Adrenal gland (tissue), 12 donors: ENCODE measurements around the gene SCG3. TPM values are rescaled to one million over a fixed set of nuclear protein-coding genes. Genes with fewer than 3 reads are reported as not detected.

ENCODE experiments used
- DNase-seq, 7 donors: peaks; one replicate each; pipeline ENCODE4 v3.0.0-alpha.2; 2019 to 2020
- H3K27ac ChIP-seq, 5 donors: fragments of 200-600 bp; sonication (generic) in 4 of 5; 1 replicate in 3 of 5; 2 replicates in 2 of 5; pipeline versions ENCODE4 v1.5.1 to v1.8.0; 2016 to 2020; ENCODE audit warnings: mild to moderate bottlenecking in 1 of 5
- H3K27me3 ChIP-seq: fragments of 200-600 bp; 2 replicates; pipeline ENCODE4 v1.8.0; 2021
- H3K36me3 ChIP-seq, 2 donors: fragments of 200-600 bp; replicated peaks in 1 of 2; 1 replicate in 1 of 2; 2 replicates in 1 of 2; pipeline versions ENCODE4 v1.5.1 to v1.8.0; 2018 to 2022
- H3K4me1 ChIP-seq, 2 donors: fragments of 200-600 bp; replicated peaks in 1 of 2; 1 replicate in 1 of 2; 2 replicates in 1 of 2; pipeline versions ENCODE4 v1.5.1 to v1.8.0; 2018 to 2021
- H3K4me3 ChIP-seq, 4 donors: fragments of 200-600 bp; sonication (generic) in 3 of 4; one replicate each; pipeline ENCODE4 v1.5.1; 2016 to 2018
- H3K9me3 ChIP-seq, 3 donors: fragments of 200-600 bp; sonication (generic) in 1 of 3; replicated peaks in 1 of 3; 1 replicate in 2 of 3; 2 replicates in 1 of 3; pipeline versions ENCODE4 v1.5.1 to v1.8.0; 2016 to 2021
- CTCF ChIP-seq, 6 experiments: fragments of 450-650 bp in 4 of 6; fragments of 200-600 bp in 2 of 6; sonication (generic) in 1 of 6; IDR thresholded peaks; 1 replicate in 5 of 6; 2 replicates in 1 of 6; pipeline versions ENCODE4 v1.5.1 to v1.8.0; 2016 to 2021; ENCODE audit warnings: antibody characterized with exemption in 6 of 6, mild to moderate bottlenecking in 2 of 6, moderate library complexity in 1 of 6
- POLR2A ChIP-seq, 2 donors: fragments of 450-650 bp; IDR thresholded peaks; one replicate each; pipeline ENCODE4 v1.6.1; 2017; ENCODE audit warnings: antibody characterized with exemption in 2 of 2, mild to moderate bottlenecking in 2 of 2, moderate library complexity in 1 of 2
- WGBS, 4 donors: extraction: QIAGEN DNeasy Blood & Tissue Kit in 2 of 4; methylation state at CpG; one replicate each; pipeline versions ENCODE4 v1.1.5 to v1.1.7; 2013 to 2017; 5-methylcytosine and 5-hydroxymethylcytosine counted together
- intact Hi-C, 2 donors: fragments of 100-400 bp; cut with DNase I; formaldehyde crosslinking; loops; one replicate each; pipeline versions ENCODE4 v1.14.1 to v1.15.0; 2022 to 2023
- polyA plus RNA-seq, 3 donors: library from polyadenylated mRNA; stranded (reverse); fragments of 200-250 nt in 2 of 3; fragments of 350-450 nt in 1 of 3; fragmentation: Illumina TruSeq in 1 of 3; extraction: RNeasy Lipid Tissue Mini Kit (QIAGEN cat#74804) in 1 of 3; gene quantifications; one replicate each; pipeline ENCODE4 v1.2.3, GENCODE V29; 2013 to 2014
- total RNA-seq, 9 donors: library from RNA; depleted of rRNA in 4 of 9; stranded (reverse); fragments of >200 nt in 4 of 9; fragments of 120-200 nt in 1 of 9; fragmentation: NEBNext Ultra II Directional in 1 of 9; extraction: Animal tissue kit (Norgen Biotek cat#: 25700) in 1 of 9; gene quantifications; one replicate each; pipeline versions ENCODE4 v1.1.0 to v1.2.4, GENCODE V29; 2013 to 2023
- donor health status: healthy with polysubstance abuse.
- donor health status: Bipolar disorder and iron deficiency.
- donor health status: DM: yes; HTN: yes; CAD: no.
- donor health status: DM: no; HTN: no; CAD: no.
- donor health status: DM: no; HTN: no; CAD: no.
- donor health status: DM: yes; HTN: yes; CAD: no.

SCG3 gene
- total and polyA plus RNA-seq, 12 donors = 0.14 to 18.5 (median 2.7) TPM; not detected in 2

GRCh38 chr15:51739061-51739712, 57.9 kb downstream of the SCG3 start:
- H3K4me1 ChIP-seq = peaks cover 9 to 23% of the 10 kb centered on the region in 2 donors
- H3K4me3 ChIP-seq = no peak overlapping the region
- no peaks in the 10 kb centered on the region for H3K36me3 ChIP-seq
- TF ChIP-seq POLR2A (IDR thresholded peaks at IDR 0.05) (no peak), CTCF (IDR thresholded peaks at IDR 0.05) (no peak)
- DNase-seq = no peak
- H3K27ac ChIP-seq = peak overlapping the region in 1 of 5 donors; percentile 88
- no peaks in the 10 kb centered on the region for H3K27me3 ChIP-seq
- H3K9me3 ChIP-seq = no peaks in the 10 kb centered on the region
- intact Hi-C loops = no loop called here
- 80 to 93% (median 87%) methylated on average over 2 of the region's 2 CpGs for WGBS, 4 donors

- H3K27me3 ChIP-seq = no peaks in the 10 kb centered on the region
- WGBS, 4 donors = 62 to 75% (median 70%) methylated on average over 5 of the region's 5 CpGs
- no peaks in the 10 kb centered on the region for H3K36me3 ChIP-seq
- no peak overlapping the region for H3K4me3 ChIP-seq
- H3K4me1 ChIP-seq = peaks cover 9 to 11% of the 10 kb centered on the region in 2 donors
- no peak overlapping the region for H3K27ac ChIP-seq
- intact Hi-C loops = no loop called here
- H3K9me3 ChIP-seq = no peaks in the 10 kb centered on the region
- no peak for DNase-seq
- TF ChIP-seq CTCF (IDR thresholded peaks at IDR 0.05) = no peak
These were observed 68.0 kb downstream of the SCG3 start for GRCh38 chr15:51749307-51749706.

GRCh38 chr15:51750186-51750585, 68.9 kb downstream of the SCG3 start:
- Histone ChIP-seq H3K4me1 (peaks cover 9 to 11% of the 10 kb centered on the region in 2 donors), H3K27ac (no peak overlapping the region), H3K27me3 (no peaks in the 10 kb centered on the region), H3K9me3 (no peaks in the 10 kb centered on the region), H3K36me3 (no peaks in the 10 kb centered on the region), H3K4me3 (no peak overlapping the region)
- TF ChIP-seq CTCF (IDR thresholded peaks at IDR 0.05) = no peak
- no peak for TF ChIP-seq POLR2A (IDR thresholded peaks at IDR 0.05)
- intact Hi-C loops = no loop called here
- 66 to 77% (median 72%) methylated on average over 4 of the region's 4 CpGs for WGBS, 4 donors
- DNase-seq = no peak

GRCh38 chr15:51750792-51751696, 69.7 kb downstream of the SCG3 start, which contains the start of gene TMOD2:
TSS of gene TMOD2 (plus strand) at chr15:51751597. CDS start at chr15:51766442, 14,845 bp downstream.
- H3K9me3 ChIP-seq = no peaks in the 10 kb centered on the region
- peak within 1 kb of the TSS in 3 of 4 donors; percentile 11 to 92 (median 46) for H3K4me3 ChIP-seq
- TF ChIP-seq POLR2A (IDR thresholded peaks at IDR 0.05) (no peak), CTCF (IDR thresholded peaks at IDR 0.05) (no peak)
- H3K27me3 ChIP-seq = no peaks in the 10 kb centered on the region
- no peaks in the 10 kb centered on the region for H3K36me3 ChIP-seq
- WGBS, 4 donors = 6 to 21% (median 11%) methylated on average over 17 to 65 of the region's 65 CpGs
- H3K4me1 ChIP-seq = peaks cover 9 to 11% of the 10 kb centered on the region in 2 donors
- peak within 1 kb of the TSS in 2 of 5 donors; percentile 59 to 63 for H3K27ac ChIP-seq
- intact Hi-C loops = no loop called here
- DNase-seq = peak in 4 of 7 donors; percentile 16 to 45 (median 28)
